Colonic mucosa (tissue), 4 donors: ENCODE data around the gene TCERG1L. TPM values are rescaled to one million over a fixed set of nuclear protein-coding genes. Genes with fewer than 3 reads are reported as not detected.

Source experiments
- DNase-seq: peaks from one replicate; pipeline ENCODE4 v3.0.0-alpha.2; 2020
- H3K27ac ChIP-seq: fragments of 200-600 bp; one replicate; pipeline ENCODE4 v1.8.0; 2021
- H3K27me3 ChIP-seq: fragments of 200-600 bp; one replicate; pipeline ENCODE4 v1.8.0; 2021
- H3K36me3 ChIP-seq: fragments of 200-600 bp; one replicate; pipeline ENCODE4 v1.8.0; 2021
- H3K4me1 ChIP-seq: fragments of 200-600 bp; one replicate; pipeline ENCODE4 v1.8.0; 2021; ENCODE audit warnings: mild to moderate bottlenecking
- H3K4me3 ChIP-seq: fragments of 200-600 bp; one replicate; pipeline ENCODE4 v1.8.0; 2021
- H3K9ac ChIP-seq, 2 donors: one replicate each; pipeline ENCODE4 v1.7.0; 2013; ENCODE audit warnings: control low read depth in 2 of 2, low read depth in 2 of 2, low read length in 2 of 2
- H3K9me3 ChIP-seq: fragments of 200-600 bp; one replicate; pipeline ENCODE4 v1.8.0; 2021
- intact Hi-C: fragments of 100-400 bp; cut with DNase I; formaldehyde crosslinking; loops from one replicate; pipeline ENCODE4 v1.14.1; 2022
- total RNA-seq, 2 donors: library from RNA; stranded (reverse); fragmentation: NEBNext Ultra II Directional in 1 of 2; extraction: Animal tissue kit (Norgen Biotek cat#: 25700) in 1 of 2; gene quantifications; one replicate each; pipeline ENCODE4 v1.2.1, GENCODE V29; 2021
- TF ChIP-seq, protein P1 (sequence below): fragments of 200-600 bp; IDR thresholded peaks from one replicate; pipeline ENCODE4 v1.8.0; 2022; ENCODE audit warnings: antibody characterized with exemption, mild to moderate bottlenecking
- donor health status: healthy.
- donor health status: DM: no; HTN: no; CAD: no.
- donor health status: DM: no; HTN: no; CAD: no.

TCERG1L gene
- total RNA-seq, 2 donors from 2014 or later = not detected

DNA sequence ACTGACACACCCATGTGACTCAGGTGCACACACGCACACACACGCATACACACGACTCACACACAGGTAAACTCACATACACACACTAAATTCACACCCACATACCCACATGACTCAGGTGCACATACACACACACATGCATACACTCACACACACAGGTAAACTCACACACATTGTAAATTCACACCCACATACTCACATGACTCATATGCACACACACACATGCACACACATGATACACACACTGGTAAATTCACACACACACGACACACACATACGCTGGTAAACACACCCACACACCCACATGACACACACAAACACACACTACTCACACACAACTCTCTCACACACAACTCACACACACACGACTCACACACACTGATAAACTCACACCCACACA is 63.6 kb downstream of the TCERG1L start:
- no peaks in the 10 kb centered on the region for H3K9me3 ChIP-seq
- TF ChIP-seq, protein P1, sequence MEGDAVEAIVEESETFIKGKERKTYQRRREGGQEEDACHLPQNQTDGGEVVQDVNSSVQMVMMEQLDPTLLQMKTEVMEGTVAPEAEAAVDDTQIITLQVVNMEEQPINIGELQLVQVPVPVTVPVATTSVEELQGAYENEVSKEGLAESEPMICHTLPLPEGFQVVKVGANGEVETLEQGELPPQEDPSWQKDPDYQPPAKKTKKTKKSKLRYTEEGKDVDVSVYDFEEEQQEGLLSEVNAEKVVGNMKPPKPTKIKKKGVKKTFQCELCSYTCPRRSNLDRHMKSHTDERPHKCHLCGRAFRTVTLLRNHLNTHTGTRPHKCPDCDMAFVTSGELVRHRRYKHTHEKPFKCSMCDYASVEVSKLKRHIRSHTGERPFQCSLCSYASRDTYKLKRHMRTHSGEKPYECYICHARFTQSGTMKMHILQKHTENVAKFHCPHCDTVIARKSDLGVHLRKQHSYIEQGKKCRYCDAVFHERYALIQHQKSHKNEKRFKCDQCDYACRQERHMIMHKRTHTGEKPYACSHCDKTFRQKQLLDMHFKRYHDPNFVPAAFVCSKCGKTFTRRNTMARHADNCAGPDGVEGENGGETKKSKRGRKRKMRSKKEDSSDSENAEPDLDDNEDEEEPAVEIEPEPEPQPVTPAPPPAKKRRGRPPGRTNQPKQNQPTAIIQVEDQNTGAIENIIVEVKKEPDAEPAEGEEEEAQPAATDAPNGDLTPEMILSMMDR = no peak
- H3K4me3 ChIP-seq = no peak overlapping the region
- no peaks in the 10 kb centered on the region for H3K27me3 ChIP-seq
- intact Hi-C loops = no loop called here
- no peak overlapping the region for H3K9ac ChIP-seq
- DNase-seq = no peak
- H3K27ac ChIP-seq = no peak overlapping the region
- H3K36me3 ChIP-seq = no peaks in the 10 kb centered on the region
- no peaks in the 10 kb centered on the region for H3K4me1 ChIP-seq

DNA sequence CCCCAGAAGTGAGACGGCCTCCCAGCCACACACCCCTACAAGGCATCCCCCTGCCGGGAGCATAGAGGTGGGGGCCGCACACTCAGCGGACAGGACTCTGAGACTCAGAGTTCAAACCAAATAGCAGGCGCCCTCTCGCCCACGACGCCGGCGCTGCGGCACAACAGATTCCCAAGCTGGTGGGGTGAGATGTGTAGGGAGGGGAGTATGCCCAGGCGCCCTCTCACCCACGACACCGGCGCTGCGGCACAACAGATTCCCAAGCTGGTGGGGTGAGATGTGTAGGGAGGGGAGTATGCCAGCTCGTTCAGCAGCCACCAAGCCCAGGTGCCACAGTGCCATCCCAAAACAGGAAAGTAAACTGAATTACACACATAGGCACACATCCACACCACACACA is 64.7 kb downstream of the TCERG1L start:
- Histone ChIP-seq H3K27ac (no peak overlapping the region), H3K4me1 (no peaks in the 10 kb centered on the region), H3K36me3 (no peaks in the 10 kb centered on the region), H3K27me3 (no peaks in the 10 kb centered on the region), H3K9me3 (no peaks in the 10 kb centered on the region), H3K9ac (no peak overlapping the region), H3K4me3 (no peak overlapping the region)
- no peak for DNase-seq
- TF ChIP-seq, protein P1 = no peak
- intact Hi-C loops = no loop called here

DNA sequence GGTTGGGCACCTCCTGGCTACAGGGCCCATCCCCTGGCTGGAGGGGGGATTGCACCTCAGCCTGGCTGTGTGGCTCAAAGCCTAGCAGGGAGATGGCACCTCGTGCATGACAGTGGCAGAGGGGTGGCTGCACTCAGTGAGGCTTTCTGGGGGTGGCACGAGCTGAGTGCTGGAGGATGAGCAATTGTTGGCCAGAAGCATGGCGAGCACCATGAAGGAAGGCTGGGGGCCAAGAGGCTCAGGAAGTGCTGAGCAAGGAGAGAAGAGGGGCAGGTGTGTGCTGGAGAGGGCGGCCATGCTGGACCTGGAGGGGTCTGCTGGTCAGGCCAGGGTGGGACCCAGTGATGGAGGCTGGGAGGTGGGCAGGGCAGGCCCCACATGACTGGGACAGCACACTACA is 65.4 kb downstream of the TCERG1L start:
- Histone ChIP-seq H3K36me3 (no peaks in the 10 kb centered on the region), H3K9me3 (no peaks in the 10 kb centered on the region), H3K27me3 (no peaks in the 10 kb centered on the region), H3K4me3 (no peak overlapping the region), H3K4me1 (no peaks in the 10 kb centered on the region), H3K9ac (no peak overlapping the region), H3K27ac (no peak overlapping the region)
- intact Hi-C loops = no loop called here
- TF ChIP-seq, protein P1 = no peak
- DNase-seq = no peak

DNA sequence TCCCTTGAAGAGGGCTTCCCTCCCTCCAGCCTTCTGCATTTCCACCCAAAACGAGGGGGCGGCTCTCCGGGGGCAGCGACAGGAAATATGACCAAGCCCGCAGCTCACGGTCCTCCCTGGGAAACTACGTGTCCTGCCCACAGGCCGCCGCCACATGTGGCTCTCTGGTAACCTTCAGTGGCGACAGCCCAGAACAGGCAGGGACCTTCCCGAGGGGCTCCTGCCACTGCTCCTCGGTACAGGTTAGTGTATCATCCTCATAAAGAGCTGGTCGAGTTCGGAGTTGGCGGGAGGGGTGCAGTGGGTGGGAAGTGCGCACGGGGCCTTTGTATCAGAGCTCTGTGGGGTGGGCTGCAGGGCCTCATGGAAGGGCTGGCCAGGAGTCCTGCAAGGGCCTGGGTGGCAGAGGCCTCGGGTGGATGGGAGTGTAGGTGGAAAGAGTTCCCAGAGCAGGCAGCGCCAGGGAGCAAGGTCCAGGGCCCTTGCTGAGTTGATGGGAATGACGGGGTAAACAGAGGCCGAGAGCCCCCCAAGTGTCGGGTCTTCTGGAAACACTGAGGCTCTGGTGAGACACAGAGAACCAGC is 66.0 kb downstream of the TCERG1L start:
- H3K9me3 ChIP-seq = no peaks in the 10 kb centered on the region
- TF ChIP-seq, protein P1 = no peak
- no peak overlapping the region for H3K27ac ChIP-seq
- H3K27me3 ChIP-seq = no peaks in the 10 kb centered on the region
- DNase-seq = no peak
- intact Hi-C loops = no loop called here
- no peaks in the 10 kb centered on the region for H3K4me1 ChIP-seq
- H3K36me3 ChIP-seq = no peaks in the 10 kb centered on the region
- H3K9ac ChIP-seq = no peak overlapping the region
- no peak overlapping the region for H3K4me3 ChIP-seq

DNA sequence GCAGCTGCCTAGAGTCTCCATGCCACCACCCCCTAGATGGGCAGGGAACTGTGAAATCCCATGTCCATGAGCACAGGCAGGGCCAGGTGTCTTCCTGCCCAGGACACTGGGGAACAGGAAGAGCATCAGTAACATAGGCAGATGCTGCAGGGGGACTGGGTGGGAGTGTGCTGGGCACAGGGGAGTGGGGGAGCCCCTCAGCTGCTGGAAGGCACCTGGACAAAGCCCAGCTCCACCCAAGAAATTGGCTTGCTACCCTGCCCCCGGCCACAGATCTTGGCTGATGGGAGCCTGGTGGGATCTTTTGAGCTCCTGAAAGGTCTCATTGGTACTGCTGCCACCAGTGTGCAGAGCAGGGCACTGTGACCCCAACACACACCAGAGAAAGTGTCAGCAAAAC is 66.7 kb downstream of the TCERG1L start:
- TF ChIP-seq, protein P1 = no peak
- Histone ChIP-seq H3K36me3 (no peaks in the 10 kb centered on the region), H3K9me3 (no peaks in the 10 kb centered on the region), H3K27me3 (no peaks in the 10 kb centered on the region), H3K27ac (no peak overlapping the region), H3K4me3 (no peak overlapping the region), H3K9ac (no peak overlapping the region), H3K4me1 (no peaks in the 10 kb centered on the region)
- intact Hi-C loops = no loop called here
- no peak for DNase-seq

DNA sequence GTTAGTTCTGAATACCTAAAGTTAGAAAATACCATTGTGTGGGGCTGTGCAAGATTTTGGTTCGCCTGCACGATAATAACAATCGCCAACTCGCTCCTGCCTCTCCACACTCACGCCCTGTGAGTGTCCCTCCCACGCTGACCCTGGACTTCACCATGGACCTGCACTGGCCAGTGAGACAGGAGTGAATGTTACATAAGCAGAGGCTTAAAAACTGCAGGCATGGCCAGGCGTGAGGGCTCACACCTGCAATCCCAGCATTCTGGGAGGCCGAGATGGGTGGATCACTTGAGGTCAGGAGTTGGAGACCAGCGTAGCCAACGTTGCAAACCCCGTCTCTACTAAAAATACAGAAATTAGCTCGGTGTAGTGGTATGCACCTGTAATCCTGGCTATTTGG is 68.4 kb downstream of the TCERG1L start:
- no peak overlapping the region for H3K27ac ChIP-seq
- H3K9me3 ChIP-seq = no peaks in the 10 kb centered on the region
- H3K4me3 ChIP-seq = no peak overlapping the region
- H3K9ac ChIP-seq = no peak overlapping the region
- DNase-seq = no peak
- H3K4me1 ChIP-seq = no peaks in the 10 kb centered on the region
- TF ChIP-seq, protein P1 = no peak
- intact Hi-C loops = no loop called here
- no peaks in the 10 kb centered on the region for H3K36me3 ChIP-seq
- H3K27me3 ChIP-seq = no peaks in the 10 kb centered on the region
